Measurements from ENCODE around the gene RPL18. TPM values are rescaled to one million over a fixed set of nuclear protein-coding genes. Genes with fewer than 3 reads are reported as not detected.
A peak's percentile ranks its signal among the peaks of the same experiment; 100 is the strongest.

RPL18 gene
- total RNA-seq, 6 donors from 2014 or later: 950 to 1,930 (median 1,443) TPM

- Histone ChIP-seq H3K9me3 (no peaks in the 10 kb centered on the region), H3K27me3 (no peaks in the 10 kb centered on the region), H3K4me3 (peak overlapping the region in 3 of 4 donors; percentile 47 to 68 (median 50)), H3K36me3 (no peaks in the 10 kb centered on the region), H3K27ac (peak overlapping the region; percentile 74 to 92 (median 83)), H3K4me1 (peaks cover 17 to 23% (median 23%) of the 10 kb centered on the region in 4 donors)
- TF ChIP-seq EP300 (IDR thresholded peaks at IDR 0.05) (no peak), CTCF (IDR thresholded peaks at IDR 0.05) (no peak), POLR2AphosphoS5 (IDR thresholded peaks at IDR 0.05) (no peak), POLR2A (IDR thresholded peaks at IDR 0.05) (no peak)
- ATAC-seq (ENCODE audit: low FRiP score in 2 of 2) (peak in 1 of 2 donors; percentile 28), DNase-seq (no peak)
- 0 to 9% methylated on average over 4 to 6 of the region's 6 CpGs for WGBS, 2 donors
These were observed 26.6 kb upstream of the RPL18 start for GRCh38 chr19:48645620-48646000.

GRCh38 chr19:48644839-48645619 is 26.1 kb upstream of the RPL18 start:
- 8 to 14% methylated on average over 16 to 21 of the region's 25 CpGs for WGBS, 2 donors
- DNase-seq (peak in 1 of 2 donors; percentile 84), ATAC-seq (ENCODE audit: low FRiP score in 2 of 2) (peak; percentile 86 to 90)
- peak overlapping the region; percentile 74 to 92 (median 83) for H3K27ac ChIP-seq
- H3K4me1 ChIP-seq: peaks cover 17 to 23% (median 23%) of the 10 kb centered on the region in 4 donors
- TF ChIP-seq EP300 (IDR thresholded peaks at IDR 0.05) (no peak), CTCF (IDR thresholded peaks at IDR 0.05) (no peak), POLR2A (IDR thresholded peaks at IDR 0.05) (no peak), POLR2AphosphoS5 (IDR thresholded peaks at IDR 0.05) (no peak)
- no peaks in the 10 kb centered on the region for H3K27me3 ChIP-seq
- peak overlapping the region in 3 of 4 donors; percentile 47 to 68 (median 50) for H3K4me3 ChIP-seq
- H3K36me3 ChIP-seq: no peaks in the 10 kb centered on the region
- no peaks in the 10 kb centered on the region for H3K9me3 ChIP-seq

- H3K27ac ChIP-seq: peak overlapping the region in 1 of 4 donors; percentile 92
- DNase-seq: no peak
These were observed 25.4 kb upstream of the RPL18 start for GRCh38 chr19:48644355-48644754.

GRCh38 chr19:48642862-48643261 is 23.9 kb upstream of the RPL18 start:
- 91 to 98% methylated on average over 5 of the region's 5 CpGs for WGBS, 2 donors
- H3K27ac ChIP-seq: no peak overlapping the region
- H3K36me3 ChIP-seq: no peaks in the 10 kb centered on the region
- TF ChIP-seq POLR2AphosphoS5 (IDR thresholded peaks at IDR 0.05): no peak
- TF ChIP-seq EP300 (IDR thresholded peaks at IDR 0.05): no peak
- no peak for TF ChIP-seq POLR2A (IDR thresholded peaks at IDR 0.05)
- no peak for TF ChIP-seq CTCF (IDR thresholded peaks at IDR 0.05)
- no peaks in the 10 kb centered on the region for H3K9me3 ChIP-seq
- no peak for ATAC-seq (ENCODE audit: low FRiP score in 2 of 2)
- no peaks in the 10 kb centered on the region for H3K27me3 ChIP-seq
- peaks cover 24 to 32% (median 31%) of the 10 kb centered on the region in 4 donors for H3K4me1 ChIP-seq
- H3K4me3 ChIP-seq: no peak overlapping the region
- no peak for DNase-seq

More at GRCh38 chr19:48644355-48644754, 25.4 kb upstream of the RPL18 start:
- no peaks in the 10 kb centered on the region for H3K36me3 ChIP-seq
- peaks cover 17 to 23% (median 23%) of the 10 kb centered on the region in 4 donors for H3K4me1 ChIP-seq
- H3K27me3 ChIP-seq: no peaks in the 10 kb centered on the region
- ATAC-seq (ENCODE audit: low FRiP score in 2 of 2): no peak
- H3K9me3 ChIP-seq: no peaks in the 10 kb centered on the region
- 64 to 82% methylated on average over 4 of the region's 4 CpGs for WGBS, 2 donors
- H3K4me3 ChIP-seq: no peak overlapping the region
- TF ChIP-seq EP300 (IDR thresholded peaks at IDR 0.05) (no peak), POLR2AphosphoS5 (IDR thresholded peaks at IDR 0.05) (no peak), POLR2A (IDR thresholded peaks at IDR 0.05) (no peak), CTCF (IDR thresholded peaks at IDR 0.05) (no peak)
